HTERT RPE-1 (cell line): Measurements from ENCODE around the gene PRELID3B.
"Not testable (repeated sequence)": the region's sequence is repeated elsewhere in the genome, so short reads cannot be mapped to it uniquely, and the experiment has no call there.

ENCODE experiments used
- in situ Hi-C: fragments of 300-500 bp; cut with MboI; formaldehyde crosslinking; loops from 4 replicates; pipeline ENCODE4 v1.14.3; 2020; ENCODE audit warnings: low sequenced_read_pairs

The PRELID3B gene

DNA sequence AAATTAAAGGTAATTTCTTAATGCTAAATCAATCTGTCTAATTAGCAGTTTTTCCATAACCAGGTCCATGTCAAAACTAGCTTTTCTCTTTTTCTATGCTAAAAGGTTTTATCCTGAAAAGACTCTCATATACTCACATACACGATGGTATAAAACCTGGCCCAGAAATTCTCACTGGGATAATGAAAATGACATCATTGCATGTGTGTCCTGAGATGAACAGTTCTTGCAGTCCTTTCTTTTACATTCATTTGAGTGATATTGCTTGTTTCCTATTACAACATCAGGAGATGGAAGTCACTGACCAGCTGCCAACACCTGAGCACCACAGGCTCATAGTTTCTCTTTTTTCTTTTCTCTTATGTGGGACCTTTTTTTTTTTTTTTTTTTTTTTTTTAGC, 7.9 kb upstream of the PRELID3B start:
- in situ Hi-C loops = no loop called here

DNA sequence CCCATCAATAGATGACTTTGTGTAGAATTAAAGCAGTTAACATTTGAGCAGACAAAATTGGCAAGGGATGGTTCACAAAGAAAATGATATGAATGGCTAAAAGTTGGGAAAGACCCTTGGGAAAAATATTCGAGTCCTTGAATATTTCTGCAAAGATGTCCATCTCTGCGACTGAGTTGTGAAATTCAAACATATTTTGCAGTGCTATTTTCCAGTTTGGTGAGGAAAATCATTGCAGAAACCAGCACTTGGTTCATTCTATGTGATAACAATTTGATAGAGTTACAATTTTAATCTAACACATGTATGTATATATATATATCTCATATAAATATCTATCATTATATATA, 6.1 kb upstream of the PRELID3B start:
- in situ Hi-C loops = no loop called here

DNA sequence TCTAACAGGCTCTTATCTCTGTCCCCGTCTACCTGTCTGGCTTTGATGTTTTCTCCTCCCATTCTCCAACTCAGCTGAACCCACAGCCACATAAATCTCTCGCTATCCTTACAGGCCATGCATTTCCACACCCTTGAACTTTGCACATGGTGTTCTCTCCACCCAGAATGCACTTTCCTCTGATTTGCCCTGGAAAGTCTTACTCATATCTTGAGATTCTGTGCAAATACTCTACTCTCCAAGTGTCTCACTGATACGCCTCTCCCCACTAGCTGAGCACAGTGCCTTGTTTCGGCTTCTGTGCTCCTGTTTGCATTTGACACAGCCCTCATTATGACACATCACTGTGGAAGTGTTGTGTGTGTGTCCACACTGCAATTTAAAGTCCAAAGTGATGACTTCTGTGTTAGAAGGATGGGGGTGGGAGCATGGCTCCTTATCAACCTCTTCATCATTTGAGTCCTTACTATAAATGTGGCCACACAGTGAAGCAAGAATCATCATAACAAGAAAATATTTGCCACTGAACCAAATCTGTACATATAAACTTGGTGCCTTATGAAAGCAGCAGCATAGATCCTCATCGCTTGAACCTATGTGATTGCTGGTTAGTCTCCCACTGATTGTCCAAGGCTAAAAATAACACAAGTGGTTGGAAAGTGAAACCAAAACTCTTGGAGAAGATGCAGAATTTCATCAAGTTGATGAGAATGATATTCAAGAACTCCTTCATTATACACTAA, 5.5 kb upstream of the PRELID3B start:
- in situ Hi-C loops = no loop called here

GRCh38 chr20:59046862-59047261, 4.3 kb upstream of the PRELID3B start:
- in situ Hi-C loops = no loop called here

- in situ Hi-C loops = no loop called here
Measured at GRCh38 chr20:59044796-59045195, 2.2 kb upstream of the PRELID3B start.

DNA sequence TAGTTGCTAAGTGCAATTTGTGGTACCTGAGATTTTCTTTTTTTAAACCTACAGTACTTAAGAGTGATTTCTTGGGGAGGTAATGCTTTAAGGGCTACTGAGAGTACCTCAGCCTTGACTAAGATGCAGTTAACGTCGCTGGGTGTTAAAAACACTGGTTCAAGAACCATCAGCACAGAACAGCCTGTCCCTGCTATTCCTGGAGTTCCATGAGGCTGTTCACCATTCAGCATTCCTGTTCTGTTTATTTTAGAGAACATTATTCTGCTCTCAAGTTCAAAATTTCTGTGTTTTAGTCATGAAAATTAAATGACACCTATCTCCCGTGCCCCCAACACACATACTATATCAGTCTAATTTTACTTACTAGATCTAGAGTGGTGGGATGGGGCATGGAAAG, 1.7 kb upstream of the PRELID3B start:
- in situ Hi-C loops = no loop called here

- in situ Hi-C loops = no loop called here
Measured at GRCh38 chr20:59043698-59044097, 1.1 kb upstream of the PRELID3B start.

DNA sequence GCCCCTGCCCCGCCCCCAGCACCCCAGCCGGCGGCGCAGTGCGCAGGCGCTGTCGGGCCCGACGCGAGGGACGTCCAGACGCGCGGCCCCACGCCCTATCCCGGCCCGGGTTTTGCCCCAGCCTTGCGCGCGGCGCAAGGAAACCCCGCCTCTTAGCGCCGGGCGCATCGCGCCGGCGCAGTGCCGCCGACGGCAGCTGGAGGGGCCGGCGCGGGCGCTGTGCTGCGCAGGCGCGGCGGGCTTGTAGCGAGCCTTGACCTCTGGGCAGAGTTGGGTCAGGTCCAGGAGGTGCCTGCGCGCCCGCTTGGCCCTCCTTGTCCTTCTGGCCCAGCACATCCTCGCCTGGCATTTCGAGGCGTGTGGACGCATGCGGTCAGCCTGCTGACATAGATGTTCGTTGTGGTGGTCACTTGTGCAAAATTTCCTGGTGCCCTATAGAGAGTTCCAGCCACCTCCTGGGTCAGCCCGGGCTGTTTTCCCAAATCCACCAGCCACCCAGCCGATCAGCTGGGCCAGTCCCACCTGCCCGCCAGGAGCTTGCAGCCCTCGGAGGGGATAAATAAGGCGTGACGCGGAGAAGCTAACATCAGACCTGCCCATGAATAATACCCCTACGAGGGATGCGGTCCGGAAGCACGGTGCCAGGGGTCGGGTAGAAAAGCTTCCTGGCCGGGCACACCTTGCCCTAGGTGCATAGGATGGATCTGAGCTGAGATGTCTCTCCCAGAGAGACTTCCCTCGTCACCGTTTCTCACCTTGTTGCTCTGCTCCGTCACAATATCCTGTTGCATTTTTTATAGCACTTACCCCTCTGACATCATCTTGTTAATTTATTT, 428 bp upstream of the PRELID3B start:
- in situ Hi-C loops = no loop called here

- in situ Hi-C loops = not testable (repeated sequence)
Measured at GRCh38 chr20:59041487-59041886, 1.1 kb downstream of the PRELID3B start.

DNA sequence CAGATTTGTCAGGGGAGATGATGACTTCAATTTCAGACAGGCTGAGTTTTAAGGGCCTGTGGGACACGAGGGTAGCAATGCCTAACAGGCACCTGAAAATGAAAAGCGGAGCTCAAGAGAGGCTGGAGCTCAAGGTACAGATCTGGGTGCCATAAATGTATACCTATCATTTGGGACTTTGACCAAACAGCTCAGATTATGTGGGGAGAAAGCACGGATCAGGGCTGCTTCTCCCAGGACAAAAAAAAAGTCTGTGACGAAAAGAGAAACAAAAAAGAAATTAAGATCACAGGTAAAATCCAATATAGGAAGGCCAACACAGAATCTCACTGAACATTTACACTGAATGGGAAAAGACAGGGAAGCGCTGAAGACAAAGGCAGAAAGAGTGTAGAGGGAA, 1.9 kb downstream of the PRELID3B start:
- in situ Hi-C loops = no loop called here

DNA sequence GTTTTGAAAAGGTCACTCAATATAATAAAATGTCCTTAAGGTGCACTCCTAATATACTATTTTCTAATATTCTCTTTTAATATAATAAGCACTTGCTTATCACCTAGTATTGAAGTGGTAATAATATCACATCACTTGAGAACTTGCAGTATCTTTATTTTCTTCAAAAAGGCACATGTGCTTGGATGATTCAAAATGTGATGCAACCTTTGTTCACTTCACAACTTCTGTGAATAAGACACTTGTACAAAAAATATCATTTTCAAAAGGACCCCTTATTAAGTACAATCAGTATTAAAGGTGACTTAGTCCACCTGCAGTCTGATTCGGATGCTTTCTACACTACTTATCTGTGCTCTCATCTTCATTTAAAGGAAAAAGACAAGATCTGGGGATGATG, 3.4 kb downstream of the PRELID3B start:
- in situ Hi-C loops = no loop called here

- in situ Hi-C loops = no loop called here
Measured at GRCh38 chr20:59037386-59037785, 5.2 kb downstream of the PRELID3B start.

- in situ Hi-C loops = no loop called here
Measured at GRCh38 chr20:59035381-59035780, 7.2 kb downstream of the PRELID3B start.

- in situ Hi-C loops = no loop called here
Measured at GRCh38 chr20:59033616-59034165, 8.9 kb downstream of the PRELID3B start.

DNA sequence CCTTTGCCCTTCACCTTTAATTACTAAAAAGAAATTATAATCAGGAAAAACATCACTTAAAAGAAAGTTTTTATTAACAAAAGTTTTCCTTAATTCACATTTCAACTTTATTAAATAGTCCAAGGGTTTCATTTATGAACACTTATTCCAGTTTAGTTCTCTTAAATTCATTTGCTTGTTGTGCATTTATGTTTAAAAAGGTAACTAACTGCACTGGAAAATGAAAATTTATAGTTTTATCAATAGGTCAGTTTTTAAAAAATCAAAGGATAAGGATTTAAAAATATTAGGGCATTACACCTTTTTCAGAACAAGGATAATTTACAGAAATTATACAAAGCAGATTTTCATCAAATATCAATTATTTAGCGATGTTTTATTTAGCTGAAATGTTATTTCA, 9.5 kb downstream of the PRELID3B start:
- in situ Hi-C loops = no loop called here

DNA sequence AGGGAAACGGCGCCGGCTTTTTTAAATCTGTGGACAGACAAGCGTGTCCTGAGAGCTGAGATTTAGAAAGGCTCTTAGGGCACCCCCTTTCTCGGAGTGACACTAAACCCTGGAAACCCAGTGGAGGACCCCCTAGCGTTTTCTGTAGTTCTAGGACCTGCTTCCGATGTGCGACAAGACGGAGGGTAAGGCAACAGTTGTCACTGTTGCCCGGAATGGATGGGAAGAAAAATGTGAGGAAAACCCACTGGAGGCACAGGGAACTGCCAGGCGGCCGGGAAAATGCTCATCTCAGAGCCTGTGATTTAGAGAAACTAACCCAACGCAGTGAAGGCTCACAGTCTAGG, 9.9 kb downstream of the PRELID3B start:
- in situ Hi-C loops = no loop called here

GRCh38 chr20:59032023-59032712, 10.4 kb downstream of the PRELID3B start, which contains the start of gene ATP5F1E:
TSS of gene ATP5F1E (minus strand) at chr20:59032335. CDS start at chr20:59032251, 84 bp downstream.
- in situ Hi-C loops = no loop called here

DNA sequence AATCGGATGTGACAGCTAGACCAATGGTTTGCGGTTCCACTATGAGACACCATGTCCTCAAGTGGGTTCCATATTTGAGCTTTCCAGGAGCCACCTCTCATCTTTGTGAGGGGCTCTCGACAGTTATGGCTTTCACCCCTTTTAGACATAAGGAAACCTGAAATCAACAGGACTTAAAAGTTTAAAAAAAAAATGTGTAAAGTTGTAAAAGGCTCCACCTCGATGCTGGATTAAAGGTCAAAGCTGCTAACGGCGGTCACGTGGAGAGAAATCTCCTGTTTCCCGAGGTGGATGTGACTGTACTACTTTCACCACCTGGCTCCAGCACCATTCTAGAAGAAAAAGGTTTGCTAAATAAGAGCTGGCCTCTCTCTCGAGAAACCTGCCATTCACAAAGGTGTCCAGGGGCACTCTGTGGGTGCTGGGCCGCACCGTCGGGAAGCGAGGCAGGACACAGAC, 11.0 kb downstream of the PRELID3B start:
- in situ Hi-C loops = no loop called here

DNA sequence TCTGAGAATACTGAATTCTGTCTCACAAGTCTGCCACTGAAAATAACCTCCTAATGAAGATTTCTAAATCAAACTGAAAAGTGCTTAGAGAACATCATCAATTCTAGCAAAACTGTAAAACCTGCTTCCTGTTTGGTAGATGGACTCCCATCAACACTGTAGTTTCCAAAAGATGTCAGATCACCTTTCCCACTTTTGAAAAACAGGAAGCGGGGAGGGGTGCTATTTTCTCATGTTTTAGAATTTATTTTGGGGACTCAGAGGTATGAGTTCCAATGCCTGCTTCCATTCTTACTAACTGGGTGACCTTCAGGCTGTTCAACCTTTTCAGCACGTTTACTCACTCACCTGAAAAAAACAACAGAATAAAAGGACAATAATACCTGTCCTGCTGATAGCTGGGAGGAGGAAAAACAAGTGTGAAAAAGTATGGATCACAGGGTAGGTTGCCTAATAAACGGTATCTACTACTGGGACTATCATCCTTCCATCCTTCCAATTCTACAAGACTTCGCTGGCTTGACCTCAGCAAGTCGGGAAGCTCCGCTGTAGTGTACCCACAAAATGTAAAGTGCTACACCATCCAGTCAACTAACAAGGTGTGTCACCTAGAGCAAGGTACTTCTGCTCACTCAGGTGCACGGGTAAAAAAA, 11.5 kb downstream of the PRELID3B start:
- in situ Hi-C loops = no loop called here

DNA sequence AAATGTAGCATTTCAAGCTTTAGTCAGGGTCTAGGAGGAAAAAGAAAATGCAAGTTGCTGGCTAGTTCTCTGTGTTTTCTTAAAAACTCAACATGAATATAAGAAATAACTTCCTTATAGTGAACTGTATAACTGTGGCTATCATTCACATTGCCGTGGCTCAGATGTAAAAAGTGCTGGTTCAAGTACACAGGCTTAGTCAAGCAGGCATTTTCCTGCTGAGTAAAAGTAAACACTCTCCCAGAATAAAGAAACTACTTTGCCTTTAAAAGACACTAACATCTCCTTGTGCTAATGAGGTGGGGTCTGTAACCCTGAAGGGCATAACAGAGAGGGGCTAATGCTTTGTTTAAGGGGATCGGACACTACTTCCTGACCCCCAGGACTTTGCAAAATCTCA, 13.8 kb downstream of the PRELID3B start:
- in situ Hi-C loops = no loop called here

GRCh38 chr20:59027741-59028320, 14.8 kb downstream of the PRELID3B start:
- in situ Hi-C loops = no loop called here
